HL-60/S4 (cell line): Measurements from ENCODE around the gene LIX1.

ENCODE experiments used
- in situ Hi-C: fragments of 300-500 bp; cut with MboI; formaldehyde crosslinking; loops from 2 replicates; pipeline ENCODE4 v1.14.3; 2022; ENCODE audit warnings: low sequenced_read_pairs

LIX1 gene

DNA sequence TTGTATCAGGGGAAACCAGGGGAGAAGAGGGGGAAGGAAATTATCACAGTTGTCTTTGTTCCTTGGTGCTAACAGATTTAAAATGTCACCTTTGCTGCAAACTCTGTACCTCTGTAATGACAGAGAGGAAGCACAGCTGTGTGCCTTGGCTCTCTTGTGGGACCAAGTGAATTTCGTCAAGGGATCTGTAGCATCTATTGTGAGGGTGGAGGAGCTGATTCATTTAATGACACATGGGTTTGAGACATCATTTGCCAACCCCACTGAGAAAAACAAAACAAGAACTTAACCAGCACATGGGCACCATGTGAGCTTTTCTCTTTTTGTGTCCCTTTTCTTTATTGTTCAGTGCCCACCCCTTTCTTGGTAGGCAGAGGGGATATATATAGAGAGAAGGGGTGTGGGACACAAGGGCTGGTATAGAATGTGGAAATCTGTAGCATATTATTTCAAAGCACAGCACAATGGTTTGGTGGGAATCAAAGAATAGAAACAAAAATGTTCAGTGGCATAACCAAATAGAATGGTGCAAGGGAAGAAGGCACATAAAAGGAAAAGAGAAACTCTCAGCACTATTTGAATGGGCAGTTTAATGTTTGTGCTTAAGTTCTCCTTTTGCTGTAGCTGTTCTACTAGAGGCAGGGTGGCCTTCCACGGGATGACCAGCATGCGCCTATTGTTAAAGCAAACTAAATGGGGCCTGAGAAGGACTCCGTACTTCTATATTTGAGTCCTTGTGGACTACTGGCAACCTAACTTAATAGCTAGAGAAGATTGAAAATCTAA lies 63.3 kb downstream of the LIX1 start:
- in situ Hi-C loops: no loop called here

GRCh38 chr5:97077246-97077645 lies 65.2 kb downstream of the LIX1 start:
- in situ Hi-C loops: no loop called here

DNA sequence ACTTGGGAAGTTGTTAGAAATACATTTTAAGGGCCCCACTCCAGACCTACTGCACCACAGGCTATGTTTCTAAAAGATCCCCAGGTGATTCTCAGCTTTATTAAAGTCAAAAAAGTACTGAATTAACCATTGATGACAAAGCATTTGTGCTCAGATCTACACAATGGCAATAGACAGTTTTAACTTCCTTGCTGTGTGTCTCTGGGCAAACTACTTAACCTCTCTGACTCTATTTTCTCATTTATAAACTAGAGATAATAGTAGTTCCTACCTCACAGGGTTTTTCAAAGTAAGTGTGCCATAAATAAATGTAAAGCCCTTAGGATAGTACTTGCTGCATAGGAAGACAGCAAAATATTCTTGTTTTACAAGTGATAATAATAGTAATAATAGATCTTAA lies 66.3 kb downstream of the LIX1 start:
- in situ Hi-C loops: no loop called here

- in situ Hi-C loops: no loop called here
These were observed 66.8 kb downstream of the LIX1 start for GRCh38 chr5:97075649-97076048.

DNA sequence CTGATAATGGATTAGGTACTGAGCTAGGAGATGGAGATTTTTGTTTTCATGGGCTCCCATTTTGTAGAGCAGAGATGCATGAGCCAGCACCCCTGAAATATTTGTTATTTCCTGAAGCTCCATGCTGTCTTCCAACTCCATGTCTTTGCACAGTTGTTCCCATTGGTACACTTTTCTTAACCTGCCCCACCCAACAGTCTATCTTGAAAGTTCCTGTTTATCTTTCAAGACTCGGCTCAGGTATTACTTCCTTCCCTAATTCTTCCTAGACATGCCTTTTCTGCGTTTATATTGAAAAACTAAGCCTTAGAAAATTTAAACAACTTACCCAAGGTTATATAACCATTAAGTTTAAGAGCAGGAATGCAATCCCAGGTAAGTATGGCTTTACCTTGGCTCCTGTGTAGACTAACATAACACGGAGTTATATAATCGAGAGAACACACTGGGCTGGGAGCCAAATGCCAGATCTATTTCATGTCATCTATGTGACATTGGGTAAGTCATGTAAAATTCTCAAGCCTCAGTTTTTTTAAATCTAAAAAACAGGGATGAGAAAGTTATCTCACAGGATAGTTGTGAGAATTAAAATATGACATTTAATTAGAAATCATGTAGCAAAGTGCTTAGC lies 67.4 kb downstream of the LIX1 start:
- in situ Hi-C loops: no loop called here

- in situ Hi-C loops: no loop called here
These were observed 69.0 kb downstream of the LIX1 start for GRCh38 chr5:97073420-97073819.

GRCh38 chr5:97072696-97073095 lies 69.7 kb downstream of the LIX1 start:
- in situ Hi-C loops: no loop called here

DNA sequence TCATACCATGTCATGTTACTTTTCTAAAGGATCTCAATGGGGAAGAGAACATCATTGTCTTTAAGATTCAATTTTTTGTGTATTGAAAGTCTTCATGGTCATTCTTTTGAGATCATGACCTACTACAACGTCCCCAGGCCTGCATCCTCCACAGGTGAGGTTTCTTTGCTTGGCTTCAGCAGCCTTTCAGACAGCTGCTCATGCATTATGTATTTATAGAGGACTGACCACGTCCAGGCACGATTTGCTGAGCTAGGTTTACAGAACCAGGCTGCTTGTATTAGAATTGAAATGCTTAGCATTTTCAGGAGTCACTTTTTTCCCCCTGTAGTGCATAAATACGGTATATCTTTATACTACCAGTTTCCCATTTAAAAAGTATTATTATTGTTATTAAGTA lies 70.4 kb downstream of the LIX1 start:
- in situ Hi-C loops: no loop called here

- in situ Hi-C loops: no loop called here
These were observed 71.3 kb downstream of the LIX1 start for GRCh38 chr5:97071101-97071500.

- in situ Hi-C loops: no loop called here
These were observed 72.2 kb downstream of the LIX1 start for GRCh38 chr5:97070234-97070633.

DNA sequence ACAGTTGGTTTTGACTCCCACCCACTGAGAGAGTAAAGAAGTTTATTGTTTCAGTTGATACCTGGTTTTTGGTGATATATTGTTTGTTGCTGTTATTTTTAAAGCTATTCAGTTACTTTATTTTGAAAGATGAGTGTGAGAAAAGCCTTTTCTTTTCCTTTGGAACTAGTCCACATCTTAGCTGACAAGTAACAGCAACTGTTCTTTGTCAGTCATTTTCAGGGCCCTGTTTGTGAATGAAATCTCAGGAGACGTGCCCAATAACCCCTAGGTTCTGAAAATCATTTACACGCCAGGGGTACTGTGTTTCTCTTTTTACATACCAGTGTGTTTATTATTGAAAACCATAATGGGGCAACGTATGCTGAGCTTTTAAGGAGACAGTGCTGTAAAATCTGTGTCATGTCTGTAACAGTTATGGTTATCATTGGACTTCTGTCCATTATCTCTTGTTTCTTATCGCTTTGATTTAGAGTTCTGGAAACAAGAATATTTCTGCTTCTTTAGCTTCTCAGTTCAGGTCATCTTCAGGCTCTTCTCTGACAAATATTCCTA lies 75.0 kb downstream of the LIX1 start:
- in situ Hi-C loops: no loop called here

GRCh38 chr5:97065475-97065874 lies 76.9 kb downstream of the LIX1 start:
- in situ Hi-C loops: no loop called here

DNA sequence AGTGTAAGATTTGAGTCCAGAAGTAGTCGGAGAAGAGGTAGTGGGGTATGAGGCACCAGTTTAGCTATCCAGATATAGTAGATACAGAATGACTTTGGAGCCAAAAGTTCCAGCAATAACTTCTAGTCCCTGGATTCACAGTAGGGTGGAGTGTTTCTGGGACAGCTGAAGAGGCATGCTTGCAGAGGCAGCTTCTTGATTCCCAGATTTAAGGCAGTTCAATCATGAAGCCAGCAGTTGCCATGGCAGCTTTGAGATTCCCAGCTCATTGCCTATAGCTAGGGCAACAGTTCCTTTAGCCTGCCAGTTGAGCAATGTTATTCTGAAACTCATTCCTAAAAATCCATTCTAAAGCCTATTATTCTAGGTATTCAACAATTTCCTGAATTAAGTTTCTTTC lies 79.2 kb downstream of the LIX1 start:
- in situ Hi-C loops: no loop called here

DNA sequence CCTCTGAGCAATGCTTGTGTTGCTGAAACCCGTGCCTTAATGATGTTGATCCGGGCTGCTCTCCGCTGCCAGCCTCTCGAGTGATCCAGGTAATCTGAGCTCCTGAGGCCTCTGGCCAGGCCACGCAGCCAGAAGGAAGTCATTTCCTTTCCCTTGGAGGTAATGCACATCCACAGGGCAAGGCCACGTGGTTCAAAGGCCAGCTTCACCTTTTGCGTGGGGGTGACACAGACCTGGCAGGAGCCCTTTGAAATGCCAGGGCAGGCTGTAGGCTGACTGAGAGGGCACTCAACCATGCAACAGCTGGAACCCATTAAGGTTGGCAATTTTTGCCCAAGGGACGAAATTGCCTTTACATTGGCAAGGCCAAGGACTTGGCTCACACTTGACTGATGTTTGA lies 80.4 kb downstream of the LIX1 start:
- in situ Hi-C loops: no loop called here

DNA sequence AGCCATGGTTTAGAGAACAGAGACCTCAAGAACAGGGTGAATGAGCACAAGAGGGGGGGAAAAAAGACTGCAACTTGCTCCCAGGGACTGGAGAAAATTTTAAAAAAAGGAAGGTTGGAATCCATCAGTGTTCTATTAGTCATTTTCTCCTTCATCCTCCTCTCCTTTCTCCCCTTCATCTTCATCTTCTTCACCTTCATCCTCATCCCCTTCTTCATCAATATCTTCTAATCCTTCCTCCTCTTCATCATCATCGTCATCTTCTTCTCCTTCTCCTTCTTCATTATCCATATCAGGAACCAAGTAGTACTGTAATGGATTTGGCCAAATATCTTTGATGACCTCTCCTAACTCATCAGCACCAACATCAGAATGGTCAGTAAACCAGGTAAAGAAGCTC lies 86.1 kb downstream of the LIX1 start:
- in situ Hi-C loops: no loop called here

DNA sequence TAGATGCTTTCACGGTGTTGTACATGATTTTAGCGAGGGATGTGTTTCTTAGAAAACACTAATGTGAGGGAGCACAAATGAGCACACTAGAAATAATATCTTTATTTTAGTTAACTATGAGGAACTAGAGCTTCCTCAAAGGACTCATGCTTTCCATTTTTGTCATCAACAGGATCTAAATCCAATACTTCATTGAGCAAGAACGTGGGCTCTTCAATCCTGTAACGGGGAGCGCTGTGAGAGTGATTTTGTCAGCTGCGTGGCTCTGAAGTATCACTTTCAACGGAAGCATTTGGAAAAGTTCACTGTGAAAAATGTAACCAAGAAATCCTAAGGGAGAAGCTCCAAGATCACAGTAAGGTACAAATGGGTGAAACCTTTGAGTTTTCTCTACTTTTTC lies 93.2 kb downstream of the LIX1 start:
- in situ Hi-C loops: no loop called here

GRCh38 chr5:97047076-97047475 lies 95.3 kb downstream of the LIX1 start:
- in situ Hi-C loops: no loop called here

DNA sequence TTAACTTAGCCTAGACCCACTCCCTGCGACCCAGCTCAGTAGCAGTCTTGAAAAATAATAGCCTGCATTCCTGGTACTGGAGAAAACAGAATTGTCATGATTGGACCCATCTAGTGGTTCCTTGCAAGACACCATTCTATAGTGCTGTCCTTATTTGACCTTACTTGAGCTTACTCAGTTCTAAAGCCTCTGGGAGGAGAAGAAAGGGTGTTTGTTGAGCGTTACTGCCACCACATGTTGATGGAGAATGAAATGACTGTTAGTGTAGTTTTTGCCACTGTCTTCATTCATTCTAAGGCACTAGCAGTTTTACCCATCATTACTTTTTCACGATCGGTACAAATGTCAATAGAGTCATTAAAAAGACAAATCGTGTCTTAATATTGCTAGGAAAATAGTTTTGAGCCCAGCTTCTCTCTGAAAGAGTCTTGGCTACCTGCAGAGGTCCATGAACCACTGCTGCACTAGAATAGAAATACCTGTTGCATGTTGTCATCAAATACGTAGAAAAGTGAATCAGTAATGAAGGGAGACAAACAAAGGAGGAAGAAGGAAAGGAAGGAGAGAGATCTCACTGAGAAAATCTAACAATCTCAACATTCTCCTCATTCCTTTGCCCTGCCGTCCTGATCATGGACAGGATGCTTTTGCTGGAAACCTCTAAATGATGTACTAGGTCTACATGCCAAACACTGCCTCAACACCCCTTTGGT lies 96.0 kb downstream of the LIX1 start:
- in situ Hi-C loops: no loop called here

DNA sequence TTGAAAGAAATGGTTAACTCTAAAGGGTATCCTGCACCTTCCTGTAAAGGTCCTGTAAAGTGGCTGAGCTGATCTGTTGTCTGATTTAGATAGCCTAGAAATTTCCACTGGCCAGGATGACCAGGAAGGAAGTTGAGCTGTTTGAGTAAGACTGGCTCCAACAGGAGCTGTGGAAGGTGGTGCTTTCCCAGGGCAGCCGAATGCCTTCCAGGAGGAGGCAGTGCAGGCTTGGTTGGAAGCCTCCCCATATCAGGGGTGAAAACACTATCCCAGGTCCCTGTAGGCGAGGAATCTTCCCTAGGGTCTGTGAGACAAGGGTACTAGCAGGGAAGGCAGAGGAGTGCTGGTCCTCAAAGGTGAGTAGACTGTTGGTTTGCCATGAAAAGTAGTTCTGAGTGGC lies 98.4 kb downstream of the LIX1 start:
- in situ Hi-C loops: no loop called here

DNA sequence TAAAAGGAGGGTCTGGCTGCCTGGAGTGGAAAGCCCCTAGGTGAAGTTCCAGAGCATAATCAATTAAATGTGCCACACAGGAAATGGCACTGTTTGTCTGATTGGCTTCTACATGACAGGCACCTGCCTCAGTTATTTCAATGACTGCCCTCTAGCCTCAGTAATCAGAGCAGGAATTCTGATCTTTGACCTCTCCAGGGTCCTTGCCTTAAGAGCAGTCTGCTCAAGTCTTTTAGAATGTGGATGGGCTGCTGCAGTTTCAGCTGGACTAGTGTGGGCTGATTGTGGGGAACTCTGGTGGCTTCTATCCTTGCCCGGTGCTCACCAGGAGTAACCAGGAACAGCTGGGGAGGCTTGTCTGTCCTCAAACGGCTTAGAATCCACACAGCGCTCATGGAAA lies 98.9 kb downstream of the LIX1 start:
- in situ Hi-C loops: no loop called here

DNA sequence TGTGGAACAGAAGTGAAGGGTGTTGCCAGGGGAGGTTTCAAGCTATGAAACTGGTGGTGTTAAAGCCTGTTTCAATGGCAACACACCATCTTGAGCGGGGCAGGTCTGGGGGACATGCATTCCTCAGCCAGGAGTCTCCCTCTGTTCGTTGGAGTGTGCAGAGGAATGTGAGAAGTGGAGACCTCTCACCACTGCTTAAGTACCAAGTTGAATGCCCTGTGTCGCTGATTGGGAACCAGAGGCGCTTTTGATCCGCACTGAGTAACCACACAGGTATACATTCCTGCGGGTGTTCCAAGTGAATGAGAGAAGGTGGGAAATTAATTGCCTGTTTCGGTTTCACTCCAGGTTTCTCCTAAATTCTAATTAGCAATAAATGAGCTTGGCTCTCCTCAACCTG lies 99.4 kb downstream of the LIX1 start:
- in situ Hi-C loops: no loop called here
